GM18909 (cell line): Measurements from ENCODE around the gene TUBGCP6.

Source experiments
- ATAC-seq: cut with Tn5 transposase; IDR thresholded peaks from one replicate; pipeline ENCODE4 v1.9.1; 2021; ENCODE audit warnings: mild to moderate bottlenecking; ENCODE audit not compliant: unreplicated experiment, poor library complexity

TUBGCP6 gene

DNA sequence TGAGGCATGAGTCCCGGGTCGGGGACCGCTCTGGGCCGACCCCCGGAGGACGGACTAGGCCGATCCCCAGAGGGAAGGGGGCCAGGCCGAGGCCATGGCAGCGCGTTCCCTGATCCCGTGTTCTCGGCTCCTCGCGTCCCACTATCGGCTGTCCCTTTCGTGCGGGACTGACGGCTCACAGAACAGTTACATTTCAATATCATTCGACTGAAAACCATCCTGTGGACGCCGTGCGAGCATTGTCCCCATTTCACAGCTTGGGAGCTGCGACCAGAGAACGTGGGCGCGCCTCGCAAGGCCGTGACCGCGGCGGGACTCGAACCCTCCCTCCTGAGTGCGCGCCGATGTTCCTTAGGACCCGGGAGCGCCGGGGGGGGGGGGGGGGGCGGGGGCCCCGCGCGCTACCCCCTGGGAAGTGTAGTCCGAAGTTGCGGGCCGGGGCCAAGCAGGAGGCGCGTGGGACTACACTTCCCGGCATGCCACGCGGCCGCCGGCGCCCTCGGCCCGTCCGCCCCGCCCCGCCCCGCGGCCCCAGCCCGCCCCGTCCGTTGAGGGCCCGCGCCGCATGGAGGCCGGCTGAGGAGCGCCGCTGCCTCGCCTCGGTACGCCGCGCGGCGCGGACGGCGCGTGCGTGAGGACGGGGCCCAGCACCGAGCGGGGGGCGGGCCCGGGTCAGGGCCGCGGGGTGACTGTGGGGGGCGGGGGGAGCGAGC is 59.3 kb downstream of the TUBGCP6 start, which contains the start of gene TRABD:
TRABD (plus strand) TSS at position 539 of the 713 bp plus-strand sequence. CDS start 7,148 bp downstream, outside the sequence.
- ATAC-seq = no peak

DNA sequence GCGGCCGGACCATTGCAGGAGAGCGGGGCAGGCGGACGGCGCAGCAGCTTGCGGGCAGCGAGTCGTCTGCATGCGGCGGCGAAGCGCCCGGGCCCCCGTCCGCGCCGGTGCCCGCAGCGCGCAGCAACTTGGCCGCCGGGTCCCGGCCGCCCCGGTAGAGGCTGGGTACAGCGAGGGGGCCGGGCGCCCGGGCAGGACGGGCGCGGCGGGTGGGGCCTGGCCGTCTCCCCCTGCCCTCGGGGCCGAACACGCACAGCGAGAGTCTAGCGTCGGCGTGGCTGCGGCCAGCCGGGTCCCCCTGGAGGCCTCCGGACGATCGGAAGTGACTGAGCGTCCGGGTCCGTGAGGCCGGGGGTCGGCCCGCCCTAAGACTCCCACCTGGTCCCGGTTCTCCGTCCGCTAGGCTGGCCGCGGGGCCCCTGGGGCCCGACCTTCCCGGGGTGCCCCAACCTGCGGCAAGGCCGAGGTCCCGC is 59.9 kb downstream of the TUBGCP6 start:
- no peak for ATAC-seq

- ATAC-seq = no peak
Measured at GRCh38 chr22:50184004-50184901, 60.6 kb downstream of the TUBGCP6 start.

- no peak for ATAC-seq
Measured at GRCh38 chr22:50183141-50183971, 61.5 kb downstream of the TUBGCP6 start.

GRCh38 chr22:50182176-50183081 is 62.4 kb downstream of the TUBGCP6 start:
- ATAC-seq = no peak

DNA sequence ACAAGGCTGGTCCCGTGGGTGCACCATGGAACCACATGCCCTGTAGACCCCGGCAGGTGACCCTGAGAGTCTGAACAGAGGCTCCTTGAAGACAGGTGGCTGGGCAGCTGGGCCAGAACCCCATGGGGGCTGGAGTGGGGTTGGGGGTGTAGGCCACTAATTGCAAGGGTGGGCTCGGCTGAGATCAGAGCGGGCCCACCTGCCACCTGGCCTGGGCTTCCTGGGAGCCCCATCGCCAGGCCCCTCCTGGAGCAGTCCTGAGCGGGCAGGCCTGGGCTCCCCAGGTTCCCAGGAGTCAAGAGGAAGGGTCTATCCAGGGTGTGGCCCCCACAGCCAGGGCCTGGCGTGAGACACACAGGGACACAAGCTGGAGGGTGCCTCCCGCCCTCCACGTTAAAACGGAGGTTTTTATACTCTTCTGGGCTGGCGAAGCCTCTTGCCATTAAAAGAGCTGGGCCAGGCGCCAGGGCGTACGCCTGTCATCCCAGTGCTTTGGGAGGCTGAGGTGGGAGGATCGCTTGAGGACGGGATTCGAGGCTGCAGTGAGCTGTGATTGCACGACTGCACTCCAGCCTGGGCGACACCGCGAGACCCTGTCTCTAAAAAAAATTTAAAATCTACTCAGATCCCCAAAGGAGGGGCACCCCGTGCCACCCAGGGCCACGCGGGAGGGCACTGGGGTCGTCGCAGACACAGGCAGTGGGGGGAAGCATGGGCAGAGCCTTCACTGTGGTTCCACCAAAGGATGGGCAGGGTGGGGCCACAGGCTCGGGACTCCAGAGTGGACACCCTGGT is 63.9 kb downstream of the TUBGCP6 start:
- ATAC-seq = no peak

GRCh38 chr22:50179937-50180726 is 64.7 kb downstream of the TUBGCP6 start:
- no peak for ATAC-seq

DNA sequence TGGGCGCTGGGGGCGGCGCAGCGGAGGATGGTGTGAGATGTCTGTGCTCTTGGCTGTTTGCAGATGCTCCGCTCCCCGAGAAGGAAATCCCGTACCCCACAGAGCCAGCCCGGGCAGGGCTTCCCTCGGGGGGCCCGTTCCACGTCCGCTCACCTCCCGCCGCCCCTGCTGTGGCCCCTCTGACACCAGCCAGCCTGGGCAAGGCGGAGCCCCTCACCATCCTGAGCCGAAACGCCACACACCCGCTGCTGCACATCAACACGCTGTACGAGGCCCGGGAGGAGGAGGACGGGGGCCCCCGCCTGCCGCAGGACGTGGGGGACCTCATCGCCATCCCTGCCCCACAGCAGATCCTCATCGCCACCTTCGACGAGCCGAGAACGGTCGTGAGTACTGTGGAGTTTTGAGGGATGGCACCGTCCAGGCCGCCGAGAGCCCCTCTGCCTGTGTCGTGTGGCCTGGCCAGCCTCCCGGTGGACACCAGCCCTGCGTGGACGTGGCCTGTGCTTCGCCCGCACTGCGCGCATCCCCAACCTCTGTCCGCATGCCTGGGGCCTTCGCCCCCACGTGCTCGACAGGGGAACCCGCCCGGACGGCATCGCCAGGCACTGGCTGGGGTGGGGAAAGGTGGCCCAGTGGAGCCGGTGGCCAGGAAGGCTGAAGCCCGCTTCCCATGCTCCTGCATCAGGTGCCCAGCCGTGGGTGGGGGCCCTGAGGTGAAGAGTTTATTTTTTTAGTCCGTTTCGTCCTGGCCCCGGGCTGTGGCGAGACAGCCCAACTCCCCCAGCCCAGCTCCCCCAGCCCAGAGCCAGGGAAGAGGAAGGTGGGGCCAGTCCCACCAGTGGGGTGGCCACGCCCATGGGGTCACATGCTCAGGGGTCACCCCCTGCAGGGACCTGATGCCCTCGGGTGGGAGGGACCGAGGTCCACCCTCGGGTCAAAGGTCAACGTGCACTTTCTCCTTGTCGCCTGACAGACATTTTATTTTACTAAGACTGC is 65.7 kb downstream of the TUBGCP6 start:
- no peak for ATAC-seq

GRCh38 chr22:50178471-50178864 is 66.4 kb downstream of the TUBGCP6 start:
- no peak for ATAC-seq

DNA sequence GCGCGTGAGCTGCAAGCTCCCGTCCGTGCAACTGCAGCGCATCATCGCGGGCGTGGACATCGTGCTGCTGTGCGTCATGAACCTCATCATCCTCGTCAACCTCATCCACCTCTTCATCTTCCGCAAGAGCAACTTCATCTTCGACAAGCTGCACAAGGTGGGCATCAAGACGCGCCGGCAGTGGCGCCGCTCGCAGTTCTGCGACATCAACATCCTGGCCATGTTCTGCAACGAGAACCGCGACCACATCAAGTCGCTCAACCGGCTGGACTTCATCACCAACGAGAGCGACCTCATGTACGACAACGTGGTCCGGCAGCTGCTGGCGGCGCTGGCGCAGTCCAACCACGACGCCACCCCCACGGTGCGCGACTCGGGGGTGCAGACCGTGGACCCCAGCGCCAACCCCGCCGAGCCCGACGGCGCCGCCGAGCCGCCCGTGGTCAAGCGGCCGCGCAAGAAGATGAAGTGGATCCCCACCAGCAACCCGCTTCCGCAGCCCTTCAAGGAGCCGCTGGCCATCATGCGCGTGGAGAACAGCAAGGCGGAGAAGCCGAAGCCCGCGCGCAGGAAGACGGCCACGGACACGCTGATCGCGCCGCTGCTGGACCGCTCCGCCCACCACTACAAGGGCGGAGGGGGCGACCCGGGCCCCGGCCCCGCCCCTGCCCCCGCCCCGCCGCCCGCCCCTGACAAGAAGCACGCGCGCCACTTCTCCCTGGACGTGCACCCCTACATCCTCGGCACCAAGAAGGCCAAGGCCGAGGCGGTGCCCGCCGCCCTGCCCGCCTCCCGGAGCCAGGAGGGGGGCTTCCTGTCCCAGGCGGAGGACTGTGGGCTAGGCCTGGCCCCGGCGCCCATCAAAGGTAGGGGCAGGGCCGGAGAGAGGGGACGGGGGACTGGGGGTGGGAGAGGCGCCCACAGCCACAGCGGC is 67.0 kb downstream of the TUBGCP6 start:
- ATAC-seq = no peak

DNA sequence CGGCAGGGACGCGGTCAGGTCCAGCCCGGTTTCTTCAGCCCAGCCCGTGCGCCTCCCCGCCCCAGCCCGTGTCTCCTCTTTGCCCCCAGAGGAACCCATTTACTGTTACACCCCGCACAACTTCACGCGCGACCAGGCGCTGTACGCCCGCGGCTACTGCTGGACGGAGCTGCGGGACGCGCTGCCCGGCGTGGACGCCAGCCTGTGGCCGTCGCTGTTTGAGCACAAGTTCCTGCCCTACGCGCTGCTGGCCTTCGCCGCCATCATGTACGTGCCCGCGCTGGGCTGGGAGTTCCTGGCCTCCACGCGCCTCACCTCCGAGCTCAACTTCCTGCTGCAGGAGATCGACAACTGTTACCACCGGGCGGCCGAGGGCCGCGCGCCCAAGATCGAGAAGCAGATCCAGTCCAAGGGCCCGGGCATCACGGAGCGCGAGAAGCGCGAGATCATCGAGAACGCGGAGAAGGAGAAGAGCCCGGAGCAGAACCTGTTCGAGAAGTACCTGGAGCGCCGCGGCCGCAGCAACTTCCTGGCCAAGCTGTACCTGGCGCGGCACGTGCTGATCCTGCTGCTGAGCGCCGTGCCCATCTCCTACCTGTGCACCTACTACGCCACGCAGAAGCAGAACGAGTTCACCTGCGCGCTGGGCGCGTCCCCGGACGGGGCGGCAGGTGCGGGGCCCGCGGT is 67.8 kb downstream of the TUBGCP6 start:
- ATAC-seq = no peak

DNA sequence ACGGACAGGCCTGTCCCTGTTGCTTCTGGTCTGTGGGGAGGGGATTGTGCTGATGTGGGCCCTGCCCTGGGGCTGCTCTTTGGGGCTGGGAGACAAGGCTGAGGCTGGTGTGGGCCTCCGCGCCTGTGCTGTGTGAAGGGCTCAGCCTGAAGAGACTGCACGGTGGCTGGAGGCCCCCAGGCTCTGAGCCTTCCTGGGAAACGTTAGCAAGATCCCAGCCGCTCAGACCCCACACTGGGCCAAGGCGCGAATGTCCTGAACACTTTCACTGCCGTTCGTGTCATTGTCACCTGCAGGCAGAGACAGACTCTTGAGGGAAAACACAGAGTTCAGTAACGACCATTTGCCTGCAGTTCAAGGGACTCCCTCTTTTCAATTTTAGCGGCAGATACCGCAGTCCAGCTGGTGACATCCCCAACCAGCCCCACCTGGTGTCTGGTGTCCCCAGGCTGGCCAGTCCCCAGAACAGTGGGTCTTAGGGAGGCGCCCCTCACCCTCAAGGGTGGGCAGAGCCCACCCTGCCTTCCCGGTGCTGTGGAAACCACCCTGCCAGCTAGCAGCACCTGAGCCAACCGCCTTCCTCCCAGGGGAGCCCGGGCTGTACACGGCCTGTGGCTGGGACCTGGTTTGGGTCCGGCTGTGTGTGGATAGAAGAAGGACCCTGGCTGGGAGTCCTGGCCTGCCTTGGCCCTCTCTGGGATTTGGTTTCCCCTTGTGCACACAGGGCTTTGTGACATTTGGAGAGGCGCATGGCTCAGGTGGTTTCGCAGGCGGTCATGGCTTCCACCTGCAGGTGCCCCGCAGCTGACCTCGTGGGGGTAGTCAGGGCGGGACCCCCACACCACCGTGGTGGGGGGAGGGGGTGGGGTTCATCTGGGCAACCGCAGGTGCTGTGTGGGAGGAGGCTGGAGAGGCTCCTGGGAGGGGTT is 68.6 kb downstream of the TUBGCP6 start:
- ATAC-seq = no peak

- no peak for ATAC-seq
Measured at GRCh38 chr22:50175191-50175461, 69.7 kb downstream of the TUBGCP6 start.
